OCI-LY1 (cell line): ENCODE measurements around the gene HOXC10.

Experiments
- H2AFZ ChIP-seq: fragments of 200-600 bp; sonication (generic), shearing (Covaris generic); 2 replicates; pipeline ENCODE4 v1.6.0; 2014; ENCODE audit warnings: antibody characterized with exemption, mild to moderate bottlenecking, low read length
- H3F3A ChIP-seq: fragments of 200-600 bp; sonication (generic), shearing (Covaris generic); 2 replicates; pipeline ENCODE4 v1.6.0; 2014; ENCODE audit warnings: mild to moderate bottlenecking, antibody characterized with exemption, low read length, moderate library complexity; ENCODE audit not compliant: insufficient read depth
- H3K27ac ChIP-seq: fragments of 200-600 bp; sonication (generic); 2 replicates; pipeline ENCODE4 v1.5.1; 2014; ENCODE audit warnings: low read length, mixed run types, mild to moderate bottlenecking, low read depth; ENCODE audit not compliant: poor library complexity, severe bottlenecking
- H3K27me3 ChIP-seq: fragments of 200-600 bp; sonication (generic); 2 replicates; pipeline ENCODE4 v1.6.0; 2014; ENCODE audit warnings: antibody characterized with exemption, mild to moderate bottlenecking, low read length, moderate library complexity; ENCODE audit not compliant: insufficient read depth
- H3K36me3 ChIP-seq: fragments of 200-600 bp; sonication (generic); 2 replicates; pipeline ENCODE4 v1.6.1; 2014; ENCODE audit warnings: mild to moderate bottlenecking, antibody characterized with exemption, low read length, moderate library complexity, mixed read lengths; ENCODE audit not compliant: insufficient read depth
- H3K4me1 ChIP-seq: fragments of 200-600 bp; sonication (generic); 2 replicates; pipeline ENCODE4 v1.5.1; 2014; ENCODE audit warnings: mild to moderate bottlenecking, low read length, moderate library complexity; ENCODE audit not compliant: insufficient read depth, severe bottlenecking
- H3K4me2 ChIP-seq: fragments of 200-600 bp; sonication (generic), shearing (Covaris generic); 2 replicates; pipeline ENCODE4 v1.6.1; 2014; ENCODE audit warnings: low read length
- H3K4me3 ChIP-seq: fragments of 200-600 bp; sonication (generic); 2 replicates; pipeline ENCODE4 v1.5.1; 2014; ENCODE audit warnings: low read length, low read depth, mild to moderate bottlenecking, mixed read lengths; ENCODE audit not compliant: poor library complexity, severe bottlenecking
- H3K79me2 ChIP-seq: fragments of 200-600 bp; shearing (Covaris generic); 2 replicates; pipeline ENCODE4 v1.6.1; 2016; ENCODE audit warnings: mixed run types, low read length, mixed read lengths; ENCODE audit not compliant: insufficient read depth
- H3K9ac ChIP-seq: fragments of 200-600 bp; sonication (generic), shearing (Covaris generic); 2 replicates; pipeline ENCODE4 v1.6.1; 2014; ENCODE audit warnings: mild to moderate bottlenecking, low read length, mixed read lengths
- H3K9me2 ChIP-seq: fragments of 200-600 bp; sonication (generic), shearing (Covaris generic); 2 replicates; pipeline ENCODE4 v1.6.1; 2014; ENCODE audit warnings: low read depth, mild to moderate bottlenecking, low read length, mixed read lengths
- H3K9me3 ChIP-seq: fragments of 200-600 bp; shearing (Covaris generic); 2 replicates; pipeline ENCODE4 v1.6.1; 2014; ENCODE audit warnings: low read length, mixed read lengths
- H4K20me1 ChIP-seq: fragments of 200-600 bp; sonication (generic), shearing (Covaris generic); 2 replicates; pipeline ENCODE4 v1.6.0; 2016; ENCODE audit warnings: mild to moderate bottlenecking, low read length; ENCODE audit not compliant: insufficient read depth
- EZH2 ChIP-seq: fragments of 200-600 bp; sonication (generic), shearing (Covaris generic); IDR thresholded peaks from 2 replicates; pipeline ENCODE4 v1.8.0; 2017; ENCODE audit warnings: borderline replicate concordance, mixed run types, mild to moderate bottlenecking, antibody characterized with exemption, low read length, moderate library complexity, mixed read lengths
- TF ChIP-seq, protein P1 (sequence below): fragments of 200-600 bp; sonication (generic), shearing (Covaris generic); IDR thresholded peaks from 2 replicates; pipeline ENCODE4 v1.5.1; 2017; ENCODE audit warnings: mild to moderate bottlenecking, antibody characterized with exemption, low read length, moderate library complexity, mixed read lengths

Gene HOXC10

DNA sequence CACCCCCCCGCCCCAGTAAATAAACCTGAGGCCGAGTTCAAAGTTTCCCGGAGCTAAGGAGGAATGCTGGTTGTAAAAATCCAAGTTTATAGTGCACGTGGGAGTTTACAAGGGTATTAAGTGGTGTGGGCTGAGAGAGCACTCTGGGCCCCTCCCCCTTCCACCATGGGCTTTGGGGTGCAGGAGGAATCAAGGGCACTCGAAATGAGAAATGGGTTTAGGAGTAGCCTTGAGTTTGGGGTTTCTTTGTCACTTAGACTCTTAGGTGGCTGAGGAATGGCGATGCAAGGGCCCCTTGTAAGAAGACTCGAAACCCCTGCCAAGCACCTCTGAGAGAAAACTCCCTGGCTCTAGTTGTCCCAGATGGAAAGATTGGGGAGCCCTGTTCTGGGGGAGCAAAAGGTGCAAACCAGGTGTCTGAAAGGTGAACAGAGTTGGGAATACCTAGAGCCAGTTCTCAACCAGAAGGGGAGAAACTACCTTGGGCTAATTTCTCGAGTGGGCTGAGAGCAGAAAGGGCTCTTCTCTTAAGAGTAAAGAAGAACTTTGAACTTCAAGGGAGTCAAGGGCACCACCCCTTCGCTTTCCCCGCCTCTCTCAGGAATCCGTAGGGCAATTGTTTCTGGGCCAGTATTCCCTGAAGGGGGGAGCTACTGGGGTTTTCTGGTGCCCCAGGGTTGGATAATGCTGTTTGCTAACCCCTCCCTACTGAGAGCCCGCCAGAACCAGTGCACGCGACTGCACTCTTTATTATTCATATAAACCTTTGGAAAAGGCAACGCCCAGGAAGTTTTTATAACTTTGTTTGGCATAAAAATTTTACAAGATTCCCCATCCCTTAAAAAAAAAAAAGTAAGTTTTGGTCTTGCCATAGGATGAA is 6.2 kb upstream of the HOXC10 start:
- Histone ChIP-seq H3K4me1 (peaks cover 3% of the 10 kb centered on the region), H3K9ac (no peak overlapping the region), H4K20me1 (no peaks in the 10 kb centered on the region), H3K4me3 (no peak overlapping the region), H3K4me2 (no peak overlapping the region), H3K9me2 (no peaks in the 10 kb centered on the region), H3K36me3 (no peaks in the 10 kb centered on the region), H3K27ac (no peak overlapping the region), H3K9me3 (no peaks in the 10 kb centered on the region), H3K27me3 (no peaks in the 10 kb centered on the region; the same call in 1 of the 2 replicates), H2AFZ (no peak overlapping the region), H3K79me2 (no peaks in the 10 kb centered on the region), H3F3A (no peaks in the 10 kb centered on the region)
- TF ChIP-seq EZH2 = no peak
- TF ChIP-seq, protein P1, sequence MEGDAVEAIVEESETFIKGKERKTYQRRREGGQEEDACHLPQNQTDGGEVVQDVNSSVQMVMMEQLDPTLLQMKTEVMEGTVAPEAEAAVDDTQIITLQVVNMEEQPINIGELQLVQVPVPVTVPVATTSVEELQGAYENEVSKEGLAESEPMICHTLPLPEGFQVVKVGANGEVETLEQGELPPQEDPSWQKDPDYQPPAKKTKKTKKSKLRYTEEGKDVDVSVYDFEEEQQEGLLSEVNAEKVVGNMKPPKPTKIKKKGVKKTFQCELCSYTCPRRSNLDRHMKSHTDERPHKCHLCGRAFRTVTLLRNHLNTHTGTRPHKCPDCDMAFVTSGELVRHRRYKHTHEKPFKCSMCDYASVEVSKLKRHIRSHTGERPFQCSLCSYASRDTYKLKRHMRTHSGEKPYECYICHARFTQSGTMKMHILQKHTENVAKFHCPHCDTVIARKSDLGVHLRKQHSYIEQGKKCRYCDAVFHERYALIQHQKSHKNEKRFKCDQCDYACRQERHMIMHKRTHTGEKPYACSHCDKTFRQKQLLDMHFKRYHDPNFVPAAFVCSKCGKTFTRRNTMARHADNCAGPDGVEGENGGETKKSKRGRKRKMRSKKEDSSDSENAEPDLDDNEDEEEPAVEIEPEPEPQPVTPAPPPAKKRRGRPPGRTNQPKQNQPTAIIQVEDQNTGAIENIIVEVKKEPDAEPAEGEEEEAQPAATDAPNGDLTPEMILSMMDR = no peak

DNA sequence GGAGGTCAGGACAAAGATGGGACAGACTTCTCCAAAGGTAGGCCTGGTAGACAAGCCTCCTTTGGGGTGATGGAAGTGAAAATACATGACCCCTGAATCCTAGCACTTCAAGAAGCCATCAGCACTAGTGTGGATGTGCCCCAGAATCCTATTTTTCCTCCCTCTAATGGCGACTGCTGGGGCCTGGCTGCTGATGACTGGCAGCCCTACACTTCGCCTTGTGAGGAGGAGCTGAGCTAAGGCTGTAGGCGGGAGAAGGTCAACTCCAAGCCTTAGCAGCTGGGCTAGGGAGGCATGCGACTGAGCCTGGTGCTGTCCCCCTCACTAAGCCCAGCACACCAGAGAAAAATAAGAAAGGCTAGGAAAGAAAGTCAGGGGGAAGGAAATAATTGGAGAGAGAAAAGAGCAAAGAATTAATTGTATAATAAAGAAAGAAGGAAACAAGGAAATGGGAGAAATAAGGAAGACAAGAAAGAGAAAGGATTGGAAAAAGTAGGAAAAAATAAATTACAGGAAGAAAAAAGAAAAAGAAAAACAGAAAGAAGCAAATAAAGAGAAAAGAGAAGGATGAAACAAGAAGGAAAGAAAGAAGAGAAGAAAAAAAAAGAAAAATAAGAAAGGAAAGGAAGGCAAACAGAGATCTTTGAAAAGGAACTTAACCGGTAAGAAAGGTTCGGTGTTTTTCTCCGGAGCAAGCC is 4.7 kb upstream of the HOXC10 start:
- no peaks in the 10 kb centered on the region for H3K9me3 ChIP-seq
- no peaks in the 10 kb centered on the region for H3K9me2 ChIP-seq
- H3K36me3 ChIP-seq = no peaks in the 10 kb centered on the region
- no peaks in the 10 kb centered on the region for H3F3A ChIP-seq
- no peak overlapping the region for H3K4me3 ChIP-seq
- no peaks in the 10 kb centered on the region for H4K20me1 ChIP-seq
- H3K27ac ChIP-seq = no peak overlapping the region
- peaks cover 7% of the 10 kb centered on the region for H3K4me1 ChIP-seq
- no peak overlapping the region for H3K9ac ChIP-seq
- TF ChIP-seq, protein P1 = no peak
- no peak for TF ChIP-seq EZH2
- H3K79me2 ChIP-seq = no peaks in the 10 kb centered on the region
- H2AFZ ChIP-seq = no peak overlapping the region
- no peaks in the 10 kb centered on the region; the same call in 1 of the 2 replicates for H3K27me3 ChIP-seq
- H3K4me2 ChIP-seq = no peak overlapping the region

DNA sequence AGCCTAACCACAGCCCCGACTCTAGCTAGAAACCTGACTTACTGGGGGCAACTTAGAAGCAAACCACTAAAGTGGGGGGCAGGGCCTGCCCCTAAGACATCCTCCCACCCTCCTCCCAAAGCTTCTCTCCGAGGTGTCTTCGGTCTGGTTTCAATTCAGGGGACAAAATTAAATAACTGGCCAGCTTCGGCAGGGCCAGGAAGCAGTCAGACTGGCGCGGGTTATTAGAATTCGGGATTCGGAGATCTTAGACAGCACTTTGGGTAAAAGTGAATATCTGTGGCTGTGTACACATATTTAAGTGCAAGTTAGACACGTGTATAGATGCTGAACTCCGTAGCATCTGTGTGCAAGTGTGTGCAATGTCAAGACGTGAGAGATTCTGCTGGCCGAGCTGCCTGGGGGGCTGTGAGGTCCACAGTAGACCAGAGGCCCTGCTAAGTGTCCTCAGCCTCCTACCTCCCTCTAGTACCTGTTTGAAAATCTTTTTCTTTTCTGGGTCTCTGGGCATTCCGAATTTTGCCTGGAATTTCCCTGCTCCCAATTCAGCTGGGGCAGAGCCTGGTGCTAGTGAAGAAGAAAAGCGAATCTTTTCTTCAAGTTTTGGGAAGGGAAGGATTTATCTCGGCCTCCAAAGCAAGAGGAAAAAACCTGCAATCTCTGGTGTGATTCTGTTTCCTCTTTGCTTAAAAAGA is 4.0 kb upstream of the HOXC10 start:
- no peak for TF ChIP-seq EZH2
- TF ChIP-seq, protein P1 = no peak
- no peak overlapping the region for H3K9ac ChIP-seq

More for the DNA sequence above, 4.0 kb upstream of the HOXC10 start:
- Histone ChIP-seq H3K27me3 (no peaks in the 10 kb centered on the region; the same call in 1 of the 2 replicates), H2AFZ (no peak overlapping the region), H3K4me1 (peaks cover 7% of the 10 kb centered on the region), H3K9me2 (no peaks in the 10 kb centered on the region), H3F3A (no peaks in the 10 kb centered on the region), H3K4me3 (no peak overlapping the region), H4K20me1 (no peaks in the 10 kb centered on the region), H3K36me3 (no peaks in the 10 kb centered on the region), H3K27ac (no peak overlapping the region), H3K4me2 (no peak overlapping the region), H3K9me3 (no peaks in the 10 kb centered on the region), H3K79me2 (no peaks in the 10 kb centered on the region)
